ENCODE results near the gene HSPA1L.

The HSPA1L gene

GRCh38 chr6:31768363-31769257, 46.5 kb downstream of the HSPA1L start:
- no peak for TF ChIP-seq CTCF (conservative IDR thresholded peaks at IDR 0.05; ENCODE audit: control insufficient read depth, insufficient read depth, low read depth, low read length)
- H3K4me3 ChIP-seq (ENCODE audit: control insufficient read depth, low read depth, low read length): no peak overlapping the region
- no peak for DNase-seq (ENCODE audit: low read depth)

- DNase-seq (ENCODE audit: low read depth): no peak
- no peak overlapping the region for H3K4me3 ChIP-seq (ENCODE audit: control insufficient read depth, low read depth, low read length)
- no peak for TF ChIP-seq CTCF (conservative IDR thresholded peaks at IDR 0.05; ENCODE audit: control insufficient read depth, insufficient read depth, low read depth, low read length)
Measured at GRCh38 chr6:31767096-31767645, 47.9 kb downstream of the HSPA1L start.

DNA sequence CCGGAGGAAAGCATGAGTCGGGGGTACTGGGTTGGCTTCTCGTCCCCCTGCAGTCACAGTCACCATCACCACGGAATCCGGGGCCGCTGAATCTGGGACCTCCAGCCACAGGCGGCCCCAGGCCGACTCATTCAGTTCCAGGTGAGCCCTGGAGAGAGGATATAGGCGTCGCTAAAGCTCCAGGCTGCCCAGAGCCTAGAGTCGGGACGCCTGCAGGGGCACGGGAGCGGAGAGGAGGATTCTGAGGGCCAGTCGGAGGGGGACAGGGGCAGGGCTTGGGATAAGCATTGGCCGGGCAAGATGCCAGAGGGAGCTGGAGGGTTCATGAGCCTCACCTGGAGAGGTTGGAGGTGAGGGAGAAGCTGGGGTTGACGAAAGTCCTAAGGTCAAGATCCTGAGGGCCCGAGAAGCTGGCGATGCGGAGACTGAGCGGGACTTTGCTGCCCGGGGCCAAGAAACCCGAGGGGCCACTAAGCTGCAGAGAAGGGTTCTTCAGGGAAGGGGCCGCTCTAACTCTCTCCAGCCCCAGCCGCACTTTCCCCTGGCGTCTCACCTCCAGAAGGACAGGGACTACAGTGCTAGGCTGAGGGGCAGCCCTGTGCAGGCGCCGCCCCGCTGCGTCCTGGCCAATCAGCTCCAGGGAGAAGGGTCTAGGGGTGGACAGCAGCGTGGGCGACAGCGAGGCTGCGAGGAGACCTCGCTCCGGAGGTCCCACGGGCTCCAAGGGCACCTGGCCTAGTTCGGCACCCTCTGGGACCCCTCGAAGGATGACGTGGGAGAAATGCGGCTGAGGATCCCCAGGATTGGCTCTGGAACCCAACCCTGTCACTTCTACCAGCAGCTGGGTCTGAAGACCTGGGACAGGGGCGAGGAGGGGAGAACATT, 48.9 kb downstream of the HSPA1L start:
- no peak for DNase-seq (ENCODE audit: low read depth)
- TF ChIP-seq CTCF (conservative IDR thresholded peaks at IDR 0.05; ENCODE audit: control insufficient read depth, insufficient read depth, low read depth, low read length): no peak
- no peak overlapping the region for H3K4me3 ChIP-seq (ENCODE audit: control insufficient read depth, low read depth, low read length)

DNA sequence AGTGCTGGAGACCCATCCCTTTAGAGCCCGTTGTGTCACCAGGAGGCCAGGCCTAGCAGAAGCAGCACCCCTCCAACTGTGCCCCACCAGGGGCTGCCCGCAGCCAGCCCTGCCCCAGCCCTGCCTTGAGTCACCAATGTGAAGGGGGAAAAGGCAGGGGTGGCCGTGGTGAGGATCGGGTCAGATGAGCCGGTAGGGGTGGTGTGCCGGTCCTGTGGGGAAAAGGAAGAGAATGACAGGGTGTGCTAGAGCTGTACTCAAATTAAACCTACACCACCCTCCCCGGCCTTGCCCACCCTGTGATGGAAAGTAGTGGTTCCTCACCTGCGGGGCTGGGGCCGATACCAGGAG, 49.5 kb downstream of the HSPA1L start:
- DNase-seq (ENCODE audit: low read depth): no peak
- no peak overlapping the region for H3K4me3 ChIP-seq (ENCODE audit: control insufficient read depth, low read depth, low read length)
- TF ChIP-seq CTCF (conservative IDR thresholded peaks at IDR 0.05; ENCODE audit: control insufficient read depth, insufficient read depth, low read depth, low read length): no peak

- no peak for DNase-seq (ENCODE audit: low read depth)
- H3K4me3 ChIP-seq (ENCODE audit: control insufficient read depth, low read depth, low read length): no peak overlapping the region
- TF ChIP-seq CTCF (conservative IDR thresholded peaks at IDR 0.05; ENCODE audit: control insufficient read depth, insufficient read depth, low read depth, low read length): no peak
Measured at GRCh38 chr6:31764198-31764597, 50.9 kb downstream of the HSPA1L start.

- TF ChIP-seq CTCF (conservative IDR thresholded peaks at IDR 0.05; ENCODE audit: control insufficient read depth, insufficient read depth, low read depth, low read length): no peak
- peak; percentile 33 for DNase-seq (ENCODE audit: low read depth)
- H3K4me3 ChIP-seq (ENCODE audit: control insufficient read depth, low read depth, low read length): no peak overlapping the region
Measured at GRCh38 chr6:31763619-31763940, 51.5 kb downstream of the HSPA1L start.
